ENCODE results near the gene FAM171A2. TPM values are rescaled to one million over a fixed set of nuclear protein-coding genes. Genes with fewer than 3 reads are reported as not detected.

FAM171A2 gene
- total RNA-seq = 1.5 and 3.6 TPM in 2 replicates

DNA sequence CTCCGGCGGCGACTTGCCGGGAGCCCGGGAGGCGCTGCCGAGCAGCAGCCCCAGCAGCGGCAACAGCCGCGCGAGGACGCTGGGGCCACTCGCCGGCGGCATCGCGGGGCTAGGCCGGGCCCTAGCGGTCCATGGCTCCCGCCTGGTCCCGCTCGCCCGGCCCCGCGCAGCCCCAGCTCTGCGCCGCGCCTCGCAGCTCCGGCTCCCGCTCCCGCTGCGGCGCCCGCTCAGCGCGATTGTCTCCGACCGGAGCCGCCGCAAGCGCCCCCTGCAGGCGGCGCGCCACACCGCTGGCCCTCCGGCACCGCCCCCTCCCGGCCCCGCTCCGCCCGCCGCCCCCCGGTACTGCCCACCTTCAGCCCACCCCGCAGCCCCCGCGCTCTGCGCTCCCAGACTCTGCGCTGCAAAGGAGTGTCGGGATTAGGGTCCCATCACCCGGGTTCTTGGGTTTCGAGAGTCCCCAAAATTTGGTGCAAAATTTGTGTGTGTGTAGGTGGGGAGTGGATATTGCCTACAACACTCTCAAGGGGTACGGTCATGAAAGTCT, at the start of gene FAM171A2:
Gene FAM171A2 (minus strand): TSS at position 241 of the 547 bp plus-strand sequence. CDS start 139 bp downstream, at position 102.

DNA sequence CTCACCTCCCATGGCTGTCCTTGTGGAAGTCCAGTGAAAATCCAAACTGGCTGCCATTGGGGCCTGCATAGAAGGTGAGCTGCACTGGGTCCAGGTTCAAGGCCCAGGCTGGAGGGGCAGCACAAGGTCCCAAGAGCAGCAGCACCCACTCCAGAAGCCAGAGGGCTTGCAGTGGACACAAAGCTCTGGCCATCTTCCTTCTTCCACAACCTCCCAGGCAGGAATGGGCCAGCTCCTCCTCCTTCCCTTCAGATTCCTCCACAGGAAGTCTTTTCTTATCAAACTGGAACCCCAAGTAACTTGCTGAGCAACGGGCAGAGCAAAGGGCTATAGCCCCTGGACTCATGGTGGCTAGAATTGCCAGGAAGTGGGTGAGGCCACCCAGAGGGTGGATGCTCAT, 25.6 kb upstream of the FAM171A2 start, which contains the start of gene ITGA2B:
Gene ITGA2B (minus strand): TSS at position 369 of the 400 bp plus-strand sequence. CDS start 176 bp downstream, at position 193.

DNA sequence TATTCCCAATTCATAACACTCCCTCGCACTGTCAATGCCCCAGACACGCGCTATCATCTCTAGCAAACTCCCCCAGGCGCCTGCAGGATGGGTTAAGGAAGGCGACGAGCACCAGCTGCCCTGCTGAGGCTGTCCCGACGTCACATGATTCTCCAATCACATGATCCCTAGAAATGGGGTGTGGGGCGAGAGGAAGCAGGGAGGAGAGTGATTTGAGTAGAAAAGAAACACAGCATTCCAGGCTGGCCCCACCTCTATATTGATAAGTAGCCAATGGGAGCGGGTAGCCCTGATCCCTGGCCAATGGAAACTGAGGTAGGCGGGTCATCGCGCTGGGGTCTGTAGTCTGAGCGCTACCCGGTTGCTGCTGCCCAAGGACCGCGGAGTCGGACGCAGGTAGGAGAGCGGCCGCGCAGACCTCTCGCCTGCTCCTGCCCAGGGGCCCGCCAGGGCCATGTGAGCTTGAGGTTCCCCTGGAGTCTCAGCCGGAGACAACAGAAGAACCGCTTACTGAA, 18.7 kb downstream of the FAM171A2 start, which contains the start of gene GRN:
Gene GRN (plus strand): TSS at position 364 of the 515 bp plus-strand sequence. CDS start 3,863 bp downstream, outside the sequence.

DNA sequence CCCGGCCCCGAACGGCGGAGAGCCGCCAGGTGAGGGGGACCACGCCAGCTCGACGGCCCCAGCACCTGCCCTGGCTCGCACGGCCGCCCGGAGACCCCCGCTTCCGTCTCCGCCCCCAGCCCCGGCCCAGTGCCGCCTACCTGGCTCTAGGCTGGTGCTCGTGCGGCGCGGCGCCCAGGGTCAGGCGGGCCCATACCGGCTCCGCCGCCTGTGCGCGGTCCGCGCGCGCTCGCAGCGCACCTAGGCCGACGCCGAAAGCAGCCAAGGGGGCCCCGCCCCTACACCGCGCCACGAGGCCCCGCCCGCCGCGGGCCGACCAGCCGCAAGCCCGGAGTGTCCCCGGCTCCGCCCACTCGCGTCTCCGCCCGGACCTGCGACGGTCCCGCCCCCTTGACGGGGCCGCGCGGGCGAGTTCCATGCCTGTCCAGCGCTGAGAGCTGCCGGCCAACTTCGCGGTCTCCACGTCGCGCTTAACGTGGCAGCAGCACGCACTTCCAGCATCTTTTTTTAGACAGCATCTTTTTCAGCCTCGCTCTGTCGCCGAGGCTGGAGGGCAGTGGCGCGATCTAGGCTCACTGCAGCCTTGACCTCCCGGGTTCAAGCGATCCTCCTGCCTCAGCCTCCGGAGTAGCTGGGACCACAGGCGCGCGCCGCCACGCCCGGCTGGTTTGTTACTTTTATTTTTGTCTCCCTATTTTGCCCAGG, 38.9 kb downstream of the FAM171A2 start, which contains the start of gene SLC25A39:
Gene SLC25A39 (minus strand): TSS at position 253 of the 705 bp plus-strand sequence. CDS start 1,261 bp downstream, outside the sequence.

DNA sequence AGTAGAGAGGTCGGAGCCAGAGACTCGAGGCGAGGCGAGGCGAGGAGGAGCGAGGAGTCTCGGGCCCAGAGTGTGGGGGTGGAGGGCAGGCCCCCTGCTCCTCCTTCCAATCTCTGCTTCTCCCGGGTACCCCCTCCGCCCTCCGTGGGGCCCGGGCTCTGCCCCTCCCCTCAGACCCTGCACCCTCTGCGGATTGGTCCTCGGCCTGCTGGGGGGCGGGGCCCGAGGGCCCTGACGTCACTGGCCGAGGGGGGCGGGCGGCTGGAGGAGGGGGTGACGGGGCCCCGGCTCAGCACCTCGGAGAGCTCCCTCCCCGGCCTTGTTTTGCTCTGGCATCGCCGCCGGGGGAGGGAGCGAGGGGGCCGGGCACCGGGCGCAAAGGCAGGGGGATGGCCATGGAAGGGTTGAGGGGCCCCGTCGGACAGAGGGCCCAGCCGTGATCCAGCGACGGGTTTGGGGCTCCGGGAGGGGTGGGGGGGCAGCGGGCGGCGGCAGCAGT, 55.3 kb downstream of the FAM171A2 start, which contains the start of gene RUNDC3A:
Gene RUNDC3A (plus strand): TSS at position 282 of the 499 bp plus-strand sequence. CDS start 232 bp downstream, outside the sequence.

Other genes with a start within 250 kb of the FAM171A2 start
- 28.4 and 39.4 TPM in 2 replicates for gene HDAC5, start 240.2 kb downstream of the FAM171A2 start, total RNA-seq
- 0.43 and 0.48 TPM in 2 replicates for gene HROB, start 221.9 kb downstream of the FAM171A2 start, total RNA-seq
- gene ASB16, start 193.1 kb downstream of the FAM171A2 start, total RNA-seq = not detected in 2 replicates
- 16.8 and 21.4 TPM in 2 replicates for gene TMUB2, start 176.9 kb downstream of the FAM171A2 start, total RNA-seq
- 33.0 and 46.9 TPM in 2 replicates for gene ATXN7L3, start 164.0 kb downstream of the FAM171A2 start, total RNA-seq
- 22.2 and 28.6 TPM in 2 replicates for gene UBTF, start 144.2 kb downstream of the FAM171A2 start, total RNA-seq
- not detected in 2 replicates for gene SLC4A1, start 95.7 kb downstream of the FAM171A2 start, total RNA-seq
- 0.21 and 0.96 TPM in 2 replicates for gene RUNDC3A, start 55.3 kb downstream of the FAM171A2 start, total RNA-seq
- 111 and 155 TPM in 2 replicates for gene SLC25A39, start 39.0 kb downstream of the FAM171A2 start, total RNA-seq
- gene GRN, start 18.6 kb downstream of the FAM171A2 start, total RNA-seq = 481 and 614 TPM in 2 replicates
- not detected in 2 replicates for gene ITGA2B, start 25.8 kb upstream of the FAM171A2 start, total RNA-seq
- gene GPATCH8, start 139.6 kb upstream of the FAM171A2 start, total RNA-seq = 7.5 and 10.4 TPM in 2 replicates
- 0.21 and 1.7 TPM in 2 replicates for gene FZD2, start 193.6 kb upstream of the FAM171A2 start, total RNA-seq

All from tracheal epithelial cell (primary cell).